HG03025 (cell line): Measurements from ENCODE around the gene CFAP61.

Experiments
- ATAC-seq: cut with Tn5 transposase; IDR thresholded peaks from one replicate; pipeline ENCODE4 v1.9.1; 2021; ENCODE audit warnings: mild to moderate bottlenecking, moderate library complexity; ENCODE audit not compliant: unreplicated experiment, low FRiP score

CFAP61 gene

DNA sequence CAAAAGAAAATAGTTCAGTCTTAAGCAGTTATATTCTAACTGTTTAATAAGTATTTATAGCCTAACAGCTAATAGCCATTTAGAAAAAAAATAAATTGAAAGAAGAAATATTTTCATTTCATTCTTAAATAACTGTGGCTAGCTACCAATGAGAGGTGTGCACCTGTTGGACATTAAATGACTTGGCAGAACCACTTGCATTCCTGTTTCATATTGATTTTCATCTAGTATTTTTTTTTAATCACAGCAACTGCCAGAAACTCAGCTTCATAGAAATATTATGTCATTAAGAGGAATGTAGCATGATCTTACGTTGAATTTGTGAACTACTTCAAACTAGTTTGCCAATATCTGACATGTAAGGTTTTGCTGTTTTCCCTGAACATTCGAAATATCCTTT lies 25.0 kb upstream of the CFAP61 start:
- no peak for ATAC-seq

- no peak for ATAC-seq
Measured at GRCh38 chr20:20031790-20032189, 20.5 kb upstream of the CFAP61 start.

- ATAC-seq = no peak
Measured at GRCh38 chr20:20034486-20034885, 17.8 kb upstream of the CFAP61 start.

- ATAC-seq = no peak
Measured at GRCh38 chr20:20036756-20037155, 15.6 kb upstream of the CFAP61 start.

DNA sequence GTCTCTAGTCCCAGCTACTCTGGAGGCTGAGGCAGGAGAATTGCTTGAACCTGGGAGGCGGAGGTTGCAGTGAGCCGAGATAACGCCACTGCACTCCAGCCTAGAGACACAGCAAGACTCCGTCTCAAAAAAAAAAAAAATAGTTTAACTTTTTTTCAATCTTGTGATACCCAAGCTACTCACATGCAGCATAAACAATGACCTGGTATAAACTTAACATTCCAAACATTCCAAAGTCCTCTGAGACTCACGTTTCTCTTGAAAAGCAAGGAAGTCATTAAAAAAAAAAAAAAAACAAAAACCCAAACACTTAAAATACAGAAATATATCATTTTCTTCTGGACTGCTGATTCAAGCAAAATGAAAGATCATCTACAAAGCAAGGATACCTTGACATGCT lies 14.4 kb upstream of the CFAP61 start:
- no peak for ATAC-seq

- ATAC-seq = no peak
Measured at GRCh38 chr20:20038586-20038985, 13.7 kb upstream of the CFAP61 start.

GRCh38 chr20:20039752-20040387 lies 12.5 kb upstream of the CFAP61 start:
- no peak for ATAC-seq

GRCh38 chr20:20051767-20052073 lies 612 bp upstream of the CFAP61 start:
- peak; percentile 19 for ATAC-seq

- ATAC-seq = no peak
Measured at GRCh38 chr20:20060234-20060998, 8.1 kb downstream of the CFAP61 start.

DNA sequence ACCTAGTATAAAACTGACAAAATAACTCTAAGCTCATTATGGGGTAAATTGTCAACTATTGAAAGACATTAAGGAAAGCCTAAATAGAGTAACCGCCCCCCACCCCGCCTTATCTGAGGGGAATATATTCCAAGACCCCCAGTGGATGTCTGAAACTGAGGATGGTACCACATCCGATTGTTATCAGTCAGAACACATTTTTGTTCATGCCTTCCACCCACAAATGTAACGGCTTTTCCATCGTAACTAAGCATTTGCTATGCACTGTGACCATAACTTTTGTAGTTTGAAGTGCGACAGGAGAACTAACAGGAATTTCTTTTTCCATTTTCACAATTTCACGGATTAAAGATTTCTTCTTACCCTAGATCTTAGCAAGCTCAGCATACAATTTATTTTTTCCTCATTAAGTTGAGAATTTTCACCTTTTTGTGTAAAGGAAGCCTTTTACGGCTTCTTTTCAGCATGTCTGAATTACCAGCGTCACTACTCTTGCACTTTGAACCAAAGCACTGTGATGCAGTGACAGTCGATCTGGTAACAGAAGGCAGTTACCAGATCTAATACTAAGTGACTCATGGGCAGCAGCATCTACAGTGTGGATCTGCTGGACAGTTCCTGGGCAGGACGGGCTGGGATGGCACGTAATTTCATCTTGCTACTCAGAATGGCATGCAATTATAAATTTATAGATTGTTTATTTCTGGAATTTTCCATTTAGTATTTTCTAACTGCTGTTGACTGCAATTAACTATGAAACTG lies 11.8 kb downstream of the CFAP61 start:
- ATAC-seq = no peak

DNA sequence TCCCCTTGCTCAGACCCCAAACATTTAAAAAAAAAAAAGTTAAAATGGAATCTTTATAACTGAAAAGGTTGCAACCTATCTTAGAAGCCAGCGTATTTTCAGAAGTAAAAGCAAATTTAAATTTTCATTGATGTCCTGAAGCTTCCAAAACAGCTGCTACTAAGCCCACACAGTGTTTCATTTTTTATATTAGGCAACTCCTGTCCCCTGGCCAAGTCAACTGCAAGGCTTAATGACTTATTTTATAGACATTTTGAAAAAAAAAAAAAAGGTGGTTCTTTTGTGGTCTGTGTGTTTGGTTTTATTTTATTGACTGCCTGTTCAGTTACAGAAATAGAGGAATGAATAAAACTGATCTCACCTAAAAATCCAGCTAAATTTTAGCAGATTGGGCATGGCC lies 13.0 kb downstream of the CFAP61 start:
- ATAC-seq = no peak

GRCh38 chr20:20070871-20071726 lies 18.8 kb downstream of the CFAP61 start:
- no peak for ATAC-seq

DNA sequence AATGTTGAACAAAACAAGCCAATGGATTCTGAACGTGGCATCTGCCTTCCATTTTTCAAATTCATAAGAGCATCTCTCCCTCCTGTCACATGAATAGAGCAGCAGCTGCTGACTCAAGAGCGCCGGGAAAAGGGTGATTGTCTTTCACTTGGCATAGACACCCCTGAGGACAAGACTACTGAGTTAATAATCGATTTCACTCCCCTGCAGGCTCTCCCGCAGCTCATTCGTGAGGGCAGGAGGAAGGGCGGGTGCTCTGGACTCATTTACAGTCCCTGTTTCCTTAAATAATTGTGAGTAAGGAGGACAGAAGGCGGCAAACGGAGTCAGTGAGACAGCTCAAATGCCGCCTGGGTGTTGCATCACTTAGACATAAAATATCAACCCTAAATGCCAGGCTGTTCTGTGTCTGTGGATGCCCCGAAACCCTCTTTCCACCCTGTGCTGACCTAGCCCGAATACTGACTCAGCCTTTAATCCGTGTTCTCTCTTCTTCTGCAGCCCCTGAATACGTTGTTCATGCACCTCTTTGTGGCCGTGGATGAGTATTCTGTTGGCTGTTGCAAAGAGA lies 21.6 kb downstream of the CFAP61 start:
- no peak for ATAC-seq

- ATAC-seq = no peak
Measured at GRCh38 chr20:20075032-20075431, 22.7 kb downstream of the CFAP61 start.

DNA sequence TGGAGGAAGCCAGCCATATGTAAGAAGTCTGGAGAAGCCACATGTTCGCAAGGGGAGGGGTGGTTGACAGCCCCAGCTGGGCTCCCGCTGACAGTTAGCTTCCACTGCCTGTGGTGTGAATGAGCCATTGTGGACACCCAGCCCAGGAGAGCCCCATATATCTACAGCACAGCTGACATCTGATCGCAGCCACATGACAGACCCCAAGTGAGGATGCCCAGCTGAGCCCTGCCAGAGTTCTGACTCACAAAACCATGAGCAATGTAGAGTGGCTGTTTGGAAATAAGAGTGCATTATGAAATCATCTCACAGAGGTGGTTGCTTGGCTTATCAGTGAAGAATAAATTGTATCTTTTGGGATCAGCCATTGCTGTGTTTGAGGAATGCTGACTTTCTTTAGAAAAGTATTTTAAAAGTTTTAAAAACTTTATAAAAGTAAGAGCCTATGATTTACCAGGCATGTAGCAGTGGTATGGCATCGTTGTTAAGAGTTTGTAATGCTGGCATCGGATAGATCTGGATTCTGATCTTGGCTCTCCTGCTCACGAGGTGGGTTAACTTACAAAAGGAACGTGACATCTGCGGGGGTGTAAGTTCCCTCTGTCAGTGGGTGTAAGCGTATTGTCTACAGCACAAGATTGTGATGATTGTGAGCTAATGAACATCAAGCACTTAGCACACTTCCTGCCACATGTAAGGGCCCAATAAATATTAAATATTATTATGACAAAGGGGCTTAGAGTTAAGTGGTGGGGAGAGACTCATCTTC lies 24.1 kb downstream of the CFAP61 start:
- ATAC-seq = no peak

DNA sequence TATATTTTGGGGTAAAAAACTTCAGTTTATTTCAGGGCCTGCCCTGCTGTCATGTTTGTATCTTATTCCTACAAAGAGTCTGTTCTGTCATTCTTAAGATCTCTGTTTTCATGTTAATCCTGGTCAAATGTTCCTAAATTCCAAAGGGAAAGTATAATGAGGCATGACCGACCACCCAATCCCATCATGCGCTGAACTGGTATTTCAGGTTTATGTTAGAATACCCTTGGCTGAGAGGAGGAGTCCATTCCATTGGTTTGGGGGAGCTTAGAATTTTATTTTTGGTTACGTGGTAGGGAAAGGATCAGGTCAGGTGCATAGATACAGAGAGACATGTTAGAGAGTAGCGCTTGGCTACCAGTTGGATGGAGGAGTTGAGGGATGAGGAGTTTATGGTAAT lies 25.7 kb downstream of the CFAP61 start:
- ATAC-seq = no peak

DNA sequence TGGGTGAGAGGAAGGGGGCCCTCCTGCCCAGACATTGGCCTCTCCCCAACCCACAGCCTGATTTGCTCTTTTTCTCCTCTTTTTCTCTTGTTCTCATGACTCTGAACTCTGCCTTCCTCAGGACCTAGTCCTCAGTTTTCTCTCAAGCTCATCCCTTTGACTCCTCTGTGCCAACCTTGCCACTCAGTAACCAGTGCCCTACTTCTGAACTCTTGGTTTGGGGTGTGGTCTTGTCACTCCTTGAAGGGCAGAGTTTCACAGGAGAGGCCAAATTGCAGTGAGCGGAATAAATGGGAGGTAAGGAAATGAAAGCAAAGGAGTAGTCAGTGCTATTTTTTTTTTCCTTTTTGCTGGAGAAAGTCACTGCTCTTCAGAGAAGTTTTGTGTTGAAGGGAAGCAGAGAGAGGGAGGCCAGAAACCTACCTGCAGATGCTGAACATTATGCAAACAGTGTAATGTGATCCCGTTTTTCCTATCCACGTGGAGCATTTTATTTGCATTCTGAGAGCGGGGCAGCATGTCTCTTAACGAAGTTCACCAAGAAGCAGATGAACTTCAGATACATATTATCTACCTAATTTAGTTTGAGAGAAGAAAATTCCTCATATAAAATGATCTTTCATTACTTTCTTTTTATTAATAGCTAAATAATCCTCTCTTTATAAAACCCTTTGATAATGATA lies 26.9 kb downstream of the CFAP61 start:
- no peak for ATAC-seq

- no peak for ATAC-seq
Measured at GRCh38 chr20:20083807-20084206, 31.5 kb downstream of the CFAP61 start.

DNA sequence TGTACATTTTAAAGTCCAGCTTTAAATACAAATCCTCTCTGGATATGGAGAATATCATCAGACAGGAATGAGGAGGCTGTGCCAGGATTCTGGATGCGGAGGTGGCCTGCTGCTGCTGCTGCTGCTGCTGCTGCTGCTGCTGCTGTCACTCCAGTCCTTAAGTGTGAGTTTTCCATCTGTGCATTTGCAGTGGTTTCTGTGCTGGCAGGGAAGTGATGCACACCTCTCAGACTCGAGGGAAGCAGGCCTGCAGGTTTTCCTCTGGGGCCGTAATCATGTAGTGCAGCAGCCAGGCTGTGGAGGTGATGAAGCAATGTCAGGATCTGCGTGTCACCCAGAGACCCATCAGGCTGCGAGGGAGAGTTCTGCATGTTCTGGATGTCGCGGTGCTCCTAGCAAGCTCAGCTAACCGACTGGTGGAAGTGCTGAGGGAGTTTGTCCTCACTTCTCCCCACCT lies 32.0 kb downstream of the CFAP61 start:
- no peak for ATAC-seq
